Glomerular endothelial cell (primary cell): ENCODE measurements around the gene SNTG2. TPM values are rescaled to one million over a fixed set of nuclear protein-coding genes. Genes with fewer than 3 reads are reported as not detected.

ENCODE experiments used
- DNase-seq: peaks from one replicate; pipeline ENCODE4 v3.0.0-alpha.2; 2011; ENCODE audit warnings: low read depth, low spot score; ENCODE audit errors: extremely low read depth
- total RNA-seq: library from RNA; depleted of rRNA; stranded (reverse); fragments of >200 nt; gene quantifications from 2 replicates; pipeline ENCODE4 v1.2.3, GENCODE V29; 2015

SNTG2 gene
- total RNA-seq, 1 donor from 2014 or later, result 1.5 TPM

- DNase-seq, result no peak
These were observed 218.8 kb downstream of the SNTG2 start for GRCh38 chr2:1169291-1169949.

GRCh38 chr2:1170241-1170640 is 219.6 kb downstream of the SNTG2 start:
- DNase-seq, result no peak

GRCh38 chr2:1170711-1171110 is 220.1 kb downstream of the SNTG2 start:
- no peak for DNase-seq

GRCh38 chr2:1173528-1173927 is 222.9 kb downstream of the SNTG2 start:
- no peak for DNase-seq

GRCh38 chr2:1181893-1182292 is 231.2 kb downstream of the SNTG2 start:
- no peak for DNase-seq

GRCh38 chr2:1183300-1183699 is 232.7 kb downstream of the SNTG2 start:
- DNase-seq, result no peak

- DNase-seq, result no peak
These were observed 235.8 kb downstream of the SNTG2 start for GRCh38 chr2:1186421-1186820.

GRCh38 chr2:1187189-1187588 is 236.5 kb downstream of the SNTG2 start:
- no peak for DNase-seq

- DNase-seq, result no peak
These were observed 241.5 kb downstream of the SNTG2 start for GRCh38 chr2:1192121-1192520.

GRCh38 chr2:1193801-1194200 is 243.2 kb downstream of the SNTG2 start:
- DNase-seq, result no peak

GRCh38 chr2:1203772-1204171 is 253.1 kb downstream of the SNTG2 start:
- no peak for DNase-seq

GRCh38 chr2:1205853-1206252 is 255.2 kb downstream of the SNTG2 start:
- no peak for DNase-seq

GRCh38 chr2:1207962-1208510 is 257.4 kb downstream of the SNTG2 start:
- DNase-seq, result no peak

- no peak for DNase-seq
These were observed 257.9 kb downstream of the SNTG2 start for GRCh38 chr2:1208522-1208921.

- DNase-seq, result no peak
These were observed 258.6 kb downstream of the SNTG2 start for GRCh38 chr2:1209246-1209645.

- DNase-seq, result no peak
These were observed 259.1 kb downstream of the SNTG2 start for GRCh38 chr2:1209761-1210160.

- DNase-seq, result no peak
These were observed 259.7 kb downstream of the SNTG2 start for GRCh38 chr2:1210352-1210751.

GRCh38 chr2:1219901-1220573 is 269.4 kb downstream of the SNTG2 start:
- DNase-seq, result no peak

- DNase-seq, result no peak
These were observed 271.4 kb downstream of the SNTG2 start for GRCh38 chr2:1222056-1222455.

GRCh38 chr2:1223791-1224190 is 273.1 kb downstream of the SNTG2 start:
- no peak for DNase-seq

GRCh38 chr2:1224901-1225300 is 274.3 kb downstream of the SNTG2 start:
- DNase-seq, result no peak

- DNase-seq, result no peak
These were observed 276.1 kb downstream of the SNTG2 start for GRCh38 chr2:1226766-1227165.
